GM23338 (cell line): Measurements from ENCODE around the gene EFHC2. TPM values are rescaled to one million over a fixed set of nuclear protein-coding genes. Genes with fewer than 3 reads are reported as not detected.

ENCODE experiments used
- ATAC-seq: fragments of 200-7000 bp; cut with Tn5 transposase; 3 replicates; pipeline ENCODE4 v1.9.1; 2020
- DNase-seq: peaks from one replicate; pipeline ENCODE4 v3.0.0-alpha.2; 2015; ENCODE audit warnings: low spot score
- H2AFZ ChIP-seq: fragments of 200-600 bp; sonication (generic); 2 replicates; pipeline ENCODE4 v1.8.0; 2016; ENCODE audit warnings: antibody characterized with exemption, mild to moderate bottlenecking, moderate library complexity
- H3F3A ChIP-seq: fragments of 200-600 bp; sonication (generic); replicated peaks from 2 replicates; pipeline ENCODE4 v1.8.0; 2017; ENCODE audit warnings: antibody characterized with exemption, mixed run types, low read depth
- H3K27ac ChIP-seq: fragments of 200-600 bp; sonication (generic); 2 replicates; pipeline ENCODE4 v1.6.1; 2016; ENCODE audit warnings: low read depth
- H3K27me3 ChIP-seq: fragments of 200-600 bp; sonication (generic); 2 replicates; pipeline ENCODE4 v1.8.0; 2016; ENCODE audit warnings: mild to moderate bottlenecking, mixed run types, moderate library complexity; ENCODE audit not compliant: insufficient read depth
- H3K36me3 ChIP-seq: fragments of 200-600 bp; sonication (generic); 2 replicates; pipeline ENCODE4 v1.8.0; 2016; ENCODE audit warnings: mild to moderate bottlenecking; ENCODE audit not compliant: insufficient read depth
- H3K4me1 ChIP-seq: fragments of 200-600 bp; sonication (generic); 2 replicates; pipeline ENCODE4 v1.8.0; 2016; ENCODE audit warnings: mild to moderate bottlenecking, moderate library complexity; ENCODE audit not compliant: insufficient read depth
- H3K4me2 ChIP-seq: fragments of 200-600 bp; sonication (generic); 2 replicates; pipeline ENCODE4 v1.7.1; 2017; ENCODE audit warnings: mixed run types
- H3K4me3 ChIP-seq: fragments of 200-600 bp; sonication (generic); 2 replicates; pipeline ENCODE4 v1.6.1; 2016; ENCODE audit warnings: mixed run types
- H3K79me2 ChIP-seq: fragments of 200-600 bp; sonication (generic); replicated peaks from 2 replicates; pipeline ENCODE4 v1.8.0; 2017; ENCODE audit warnings: mild to moderate bottlenecking; ENCODE audit not compliant: insufficient read depth
- H3K9me2 ChIP-seq: fragments of 200-600 bp; sonication (generic); 2 replicates; pipeline ENCODE4 v1.8.0; 2017; ENCODE audit not compliant: insufficient read depth
- H4K20me1 ChIP-seq: fragments of 200-600 bp; sonication (generic); replicated peaks from 2 replicates; pipeline ENCODE4 v1.8.0; 2017; ENCODE audit warnings: mild to moderate bottlenecking; ENCODE audit not compliant: insufficient read depth
- H3K27ac Mint-ChIP-seq: 2 replicates; pipeline ENCODE4 v1.8.0; 2020; ENCODE audit warnings: inconsistent platforms, mild to moderate bottlenecking, moderate library complexity, mixed read lengths
- H3K27me3 Mint-ChIP-seq: 3 replicates; pipeline ENCODE4 v1.8.0; 2022; ENCODE audit warnings: low read depth, mild to moderate bottlenecking, moderate library complexity, mixed read lengths, inconsistent platforms; ENCODE audit not compliant: insufficient read depth, poor library complexity
- H3K36me3 Mint-ChIP-seq: 3 replicates; pipeline ENCODE4 v1.8.0; 2021; ENCODE audit warnings: low read depth, mild to moderate bottlenecking, inconsistent platforms, moderate library complexity, mixed read lengths
- H3K4me1 Mint-ChIP-seq: 3 replicates; pipeline ENCODE4 v1.8.0; 2020; ENCODE audit warnings: mild to moderate bottlenecking, inconsistent platforms, mixed read lengths
- H3K4me3 Mint-ChIP-seq: 3 replicates; pipeline ENCODE4 v1.8.0; 2021; ENCODE audit warnings: moderate library complexity, mild to moderate bottlenecking, inconsistent platforms, mixed read lengths
- H3K9me3 Mint-ChIP-seq: 3 replicates; pipeline ENCODE4 v1.8.0; 2020; ENCODE audit warnings: moderate library complexity, mild to moderate bottlenecking, inconsistent platforms, mixed read lengths
- CREB1 ChIP-seq: fragments of 250-450 bp; sonication (Bioruptor Pico); IDR thresholded peaks from 2 replicates; pipeline ENCODE4 v1.5.0; 2020; ENCODE audit warnings: low read depth, mild to moderate bottlenecking, moderate library complexity
- EZH2 ChIP-seq: fragments of 200-600 bp; sonication (generic); IDR thresholded peaks from one replicate; pipeline ENCODE4 v1.8.0; 2017; ENCODE audit warnings: antibody characterized with exemption, mild to moderate bottlenecking, low read depth; ENCODE audit not compliant: unreplicated experiment
- EZH2phosphoT487 ChIP-seq: fragments of 200-600 bp; sonication (generic); IDR thresholded peaks from one replicate; pipeline ENCODE4 v1.8.1; 2018; ENCODE audit warnings: antibody characterized with exemption; ENCODE audit not compliant: unreplicated experiment
- JUNB ChIP-seq: IDR thresholded peaks from one replicate; pipeline ENCODE4 v1.6.1; 2016; ENCODE audit warnings: antibody characterized with exemption; ENCODE audit not compliant: unreplicated experiment
- NANOG ChIP-seq: IDR thresholded peaks from 2 replicates; pipeline ENCODE4 v1.6.1; 2016; ENCODE audit warnings: antibody characterized with exemption, borderline replicate concordance
- POLR2AphosphoS5 ChIP-seq: IDR thresholded peaks from 2 replicates; pipeline ENCODE4 v1.6.1; 2016; ENCODE audit warnings: antibody characterized with exemption, low read depth
- STAT1 ChIP-seq: IDR thresholded peaks from one replicate; pipeline ENCODE4 v1.6.1; 2016; ENCODE audit warnings: antibody characterized with exemption; ENCODE audit not compliant: unreplicated experiment
- ZNF114 ChIP-seq: fragments of 250-450 bp; sonication (Bioruptor Pico); IDR thresholded peaks from 2 replicates; pipeline ENCODE4 v1.5.0; 2020; ENCODE audit warnings: mild to moderate bottlenecking, moderate library complexity
- ZNF331 ChIP-seq: fragments of 250-450 bp; sonication (Bioruptor Pico); IDR thresholded peaks from 2 replicates; pipeline ENCODE4 v1.5.0; 2020; ENCODE audit warnings: low read depth, mild to moderate bottlenecking, moderate library complexity
- polyA plus RNA-seq: library from polyadenylated mRNA; unstranded; fragments of >200 nt; fragmentation: Nextera tagmentation; extraction: Ambion mirVana; gene quantifications from 2 replicates; pipeline ENCODE4 v1.2.1, GENCODE V29; 2016
- total RNA-seq: library from RNA; depleted of rRNA; stranded (reverse); fragments of >200 nt; shearing (Covaris generic); gene quantifications from 2 replicates; pipeline ENCODE4 v1.2.3, GENCODE V29; 2014
- TF ChIP-seq, protein P1 (sequence below), 2 experiments: fragments of 200-600 bp in 1 of 2; sonication (generic) in 1 of 2; conservative IDR thresholded peaks; 2 replicates each; pipeline versions ENCODE4 v1.5.1 to v1.6.1; 2016 to 2017; ENCODE audit warnings: antibody characterized with exemption in 2 of 2, low read depth in 2 of 2, mild to moderate bottlenecking in 2 of 2, moderate library complexity in 1 of 2
- TF ChIP-seq, protein P2 (sequence below): IDR thresholded peaks from one replicate; pipeline ENCODE4 v1.6.1; 2018; ENCODE audit warnings: antibody characterized with exemption; ENCODE audit not compliant: unreplicated experiment
- TF ChIP-seq, protein P3 (sequence below): IDR thresholded peaks from 2 replicates; pipeline ENCODE4 v1.6.1; 2016; ENCODE audit warnings: antibody characterized with exemption
- TF ChIP-seq, protein P4 (sequence below): fragments of 250-450 bp; sonication (Bioruptor Pico); IDR thresholded peaks from 2 replicates; pipeline ENCODE4 v1.5.0; 2020; ENCODE audit warnings: mild to moderate bottlenecking, moderate library complexity

Gene EFHC2
- total and polyA plus RNA-seq, 2 experiments from 2014 or later: 3.1 to 3.2 TPM

DNA sequence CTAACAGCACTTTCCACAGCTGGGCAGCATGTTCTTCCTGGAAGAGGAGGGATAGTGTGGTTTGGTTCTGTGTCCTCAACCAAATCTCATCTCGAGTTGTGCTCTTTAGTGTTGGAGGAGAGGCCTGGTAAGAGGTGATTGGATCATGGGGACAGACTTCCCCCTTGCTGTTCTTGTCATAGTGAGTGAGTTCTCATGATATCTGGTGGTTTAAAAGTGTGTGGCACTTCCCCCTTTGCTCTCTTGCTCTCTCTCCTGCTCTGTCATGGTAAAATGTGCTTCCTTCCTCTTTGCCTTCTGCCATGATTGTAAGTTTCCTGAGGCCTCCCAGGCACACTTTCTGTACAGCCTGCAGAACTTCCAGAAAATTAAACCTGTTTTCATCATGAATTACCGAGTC lies 236.6 kb downstream of the EFHC2 start:
- ATAC-seq: no peak
- no peaks in the 10 kb centered on the region for H4K20me1 ChIP-seq
- no peak overlapping the region for H3K4me3 ChIP-seq
- TF ChIP-seq ZNF331 (CRISPR knock-in tag) (no peak), POLR2AphosphoS5 (no peak), STAT1 (no peak), NANOG (no peak), EZH2 (no peak), JUNB (no peak), CREB1 (no peak), ZNF114 (CRISPR knock-in tag) (no peak), EZH2phosphoT487 (no peak)
- TF ChIP-seq, protein P1, sequence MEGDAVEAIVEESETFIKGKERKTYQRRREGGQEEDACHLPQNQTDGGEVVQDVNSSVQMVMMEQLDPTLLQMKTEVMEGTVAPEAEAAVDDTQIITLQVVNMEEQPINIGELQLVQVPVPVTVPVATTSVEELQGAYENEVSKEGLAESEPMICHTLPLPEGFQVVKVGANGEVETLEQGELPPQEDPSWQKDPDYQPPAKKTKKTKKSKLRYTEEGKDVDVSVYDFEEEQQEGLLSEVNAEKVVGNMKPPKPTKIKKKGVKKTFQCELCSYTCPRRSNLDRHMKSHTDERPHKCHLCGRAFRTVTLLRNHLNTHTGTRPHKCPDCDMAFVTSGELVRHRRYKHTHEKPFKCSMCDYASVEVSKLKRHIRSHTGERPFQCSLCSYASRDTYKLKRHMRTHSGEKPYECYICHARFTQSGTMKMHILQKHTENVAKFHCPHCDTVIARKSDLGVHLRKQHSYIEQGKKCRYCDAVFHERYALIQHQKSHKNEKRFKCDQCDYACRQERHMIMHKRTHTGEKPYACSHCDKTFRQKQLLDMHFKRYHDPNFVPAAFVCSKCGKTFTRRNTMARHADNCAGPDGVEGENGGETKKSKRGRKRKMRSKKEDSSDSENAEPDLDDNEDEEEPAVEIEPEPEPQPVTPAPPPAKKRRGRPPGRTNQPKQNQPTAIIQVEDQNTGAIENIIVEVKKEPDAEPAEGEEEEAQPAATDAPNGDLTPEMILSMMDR (conservative IDR thresholded peaks at IDR 0.05; ENCODE audit: low read depth in 2 of 2): no peak
- TF ChIP-seq, protein P2, sequence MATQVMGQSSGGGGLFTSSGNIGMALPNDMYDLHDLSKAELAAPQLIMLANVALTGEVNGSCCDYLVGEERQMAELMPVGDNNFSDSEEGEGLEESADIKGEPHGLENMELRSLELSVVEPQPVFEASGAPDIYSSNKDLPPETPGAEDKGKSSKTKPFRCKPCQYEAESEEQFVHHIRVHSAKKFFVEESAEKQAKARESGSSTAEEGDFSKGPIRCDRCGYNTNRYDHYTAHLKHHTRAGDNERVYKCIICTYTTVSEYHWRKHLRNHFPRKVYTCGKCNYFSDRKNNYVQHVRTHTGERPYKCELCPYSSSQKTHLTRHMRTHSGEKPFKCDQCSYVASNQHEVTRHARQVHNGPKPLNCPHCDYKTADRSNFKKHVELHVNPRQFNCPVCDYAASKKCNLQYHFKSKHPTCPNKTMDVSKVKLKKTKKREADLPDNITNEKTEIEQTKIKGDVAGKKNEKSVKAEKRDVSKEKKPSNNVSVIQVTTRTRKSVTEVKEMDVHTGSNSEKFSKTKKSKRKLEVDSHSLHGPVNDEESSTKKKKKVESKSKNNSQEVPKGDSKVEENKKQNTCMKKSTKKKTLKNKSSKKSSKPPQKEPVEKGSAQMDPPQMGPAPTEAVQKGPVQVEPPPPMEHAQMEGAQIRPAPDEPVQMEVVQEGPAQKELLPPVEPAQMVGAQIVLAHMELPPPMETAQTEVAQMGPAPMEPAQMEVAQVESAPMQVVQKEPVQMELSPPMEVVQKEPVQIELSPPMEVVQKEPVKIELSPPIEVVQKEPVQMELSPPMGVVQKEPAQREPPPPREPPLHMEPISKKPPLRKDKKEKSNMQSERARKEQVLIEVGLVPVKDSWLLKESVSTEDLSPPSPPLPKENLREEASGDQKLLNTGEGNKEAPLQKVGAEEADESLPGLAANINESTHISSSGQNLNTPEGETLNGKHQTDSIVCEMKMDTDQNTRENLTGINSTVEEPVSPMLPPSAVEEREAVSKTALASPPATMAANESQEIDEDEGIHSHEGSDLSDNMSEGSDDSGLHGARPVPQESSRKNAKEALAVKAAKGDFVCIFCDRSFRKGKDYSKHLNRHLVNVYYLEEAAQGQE: no peak
- TF ChIP-seq, protein P3, sequence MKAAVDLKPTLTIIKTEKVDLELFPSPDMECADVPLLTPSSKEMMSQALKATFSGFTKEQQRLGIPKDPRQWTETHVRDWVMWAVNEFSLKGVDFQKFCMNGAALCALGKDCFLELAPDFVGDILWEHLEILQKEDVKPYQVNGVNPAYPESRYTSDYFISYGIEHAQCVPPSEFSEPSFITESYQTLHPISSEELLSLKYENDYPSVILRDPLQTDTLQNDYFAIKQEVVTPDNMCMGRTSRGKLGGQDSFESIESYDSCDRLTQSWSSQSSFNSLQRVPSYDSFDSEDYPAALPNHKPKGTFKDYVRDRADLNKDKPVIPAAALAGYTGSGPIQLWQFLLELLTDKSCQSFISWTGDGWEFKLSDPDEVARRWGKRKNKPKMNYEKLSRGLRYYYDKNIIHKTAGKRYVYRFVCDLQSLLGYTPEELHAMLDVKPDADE: no peak
- TF ChIP-seq, protein P4, sequence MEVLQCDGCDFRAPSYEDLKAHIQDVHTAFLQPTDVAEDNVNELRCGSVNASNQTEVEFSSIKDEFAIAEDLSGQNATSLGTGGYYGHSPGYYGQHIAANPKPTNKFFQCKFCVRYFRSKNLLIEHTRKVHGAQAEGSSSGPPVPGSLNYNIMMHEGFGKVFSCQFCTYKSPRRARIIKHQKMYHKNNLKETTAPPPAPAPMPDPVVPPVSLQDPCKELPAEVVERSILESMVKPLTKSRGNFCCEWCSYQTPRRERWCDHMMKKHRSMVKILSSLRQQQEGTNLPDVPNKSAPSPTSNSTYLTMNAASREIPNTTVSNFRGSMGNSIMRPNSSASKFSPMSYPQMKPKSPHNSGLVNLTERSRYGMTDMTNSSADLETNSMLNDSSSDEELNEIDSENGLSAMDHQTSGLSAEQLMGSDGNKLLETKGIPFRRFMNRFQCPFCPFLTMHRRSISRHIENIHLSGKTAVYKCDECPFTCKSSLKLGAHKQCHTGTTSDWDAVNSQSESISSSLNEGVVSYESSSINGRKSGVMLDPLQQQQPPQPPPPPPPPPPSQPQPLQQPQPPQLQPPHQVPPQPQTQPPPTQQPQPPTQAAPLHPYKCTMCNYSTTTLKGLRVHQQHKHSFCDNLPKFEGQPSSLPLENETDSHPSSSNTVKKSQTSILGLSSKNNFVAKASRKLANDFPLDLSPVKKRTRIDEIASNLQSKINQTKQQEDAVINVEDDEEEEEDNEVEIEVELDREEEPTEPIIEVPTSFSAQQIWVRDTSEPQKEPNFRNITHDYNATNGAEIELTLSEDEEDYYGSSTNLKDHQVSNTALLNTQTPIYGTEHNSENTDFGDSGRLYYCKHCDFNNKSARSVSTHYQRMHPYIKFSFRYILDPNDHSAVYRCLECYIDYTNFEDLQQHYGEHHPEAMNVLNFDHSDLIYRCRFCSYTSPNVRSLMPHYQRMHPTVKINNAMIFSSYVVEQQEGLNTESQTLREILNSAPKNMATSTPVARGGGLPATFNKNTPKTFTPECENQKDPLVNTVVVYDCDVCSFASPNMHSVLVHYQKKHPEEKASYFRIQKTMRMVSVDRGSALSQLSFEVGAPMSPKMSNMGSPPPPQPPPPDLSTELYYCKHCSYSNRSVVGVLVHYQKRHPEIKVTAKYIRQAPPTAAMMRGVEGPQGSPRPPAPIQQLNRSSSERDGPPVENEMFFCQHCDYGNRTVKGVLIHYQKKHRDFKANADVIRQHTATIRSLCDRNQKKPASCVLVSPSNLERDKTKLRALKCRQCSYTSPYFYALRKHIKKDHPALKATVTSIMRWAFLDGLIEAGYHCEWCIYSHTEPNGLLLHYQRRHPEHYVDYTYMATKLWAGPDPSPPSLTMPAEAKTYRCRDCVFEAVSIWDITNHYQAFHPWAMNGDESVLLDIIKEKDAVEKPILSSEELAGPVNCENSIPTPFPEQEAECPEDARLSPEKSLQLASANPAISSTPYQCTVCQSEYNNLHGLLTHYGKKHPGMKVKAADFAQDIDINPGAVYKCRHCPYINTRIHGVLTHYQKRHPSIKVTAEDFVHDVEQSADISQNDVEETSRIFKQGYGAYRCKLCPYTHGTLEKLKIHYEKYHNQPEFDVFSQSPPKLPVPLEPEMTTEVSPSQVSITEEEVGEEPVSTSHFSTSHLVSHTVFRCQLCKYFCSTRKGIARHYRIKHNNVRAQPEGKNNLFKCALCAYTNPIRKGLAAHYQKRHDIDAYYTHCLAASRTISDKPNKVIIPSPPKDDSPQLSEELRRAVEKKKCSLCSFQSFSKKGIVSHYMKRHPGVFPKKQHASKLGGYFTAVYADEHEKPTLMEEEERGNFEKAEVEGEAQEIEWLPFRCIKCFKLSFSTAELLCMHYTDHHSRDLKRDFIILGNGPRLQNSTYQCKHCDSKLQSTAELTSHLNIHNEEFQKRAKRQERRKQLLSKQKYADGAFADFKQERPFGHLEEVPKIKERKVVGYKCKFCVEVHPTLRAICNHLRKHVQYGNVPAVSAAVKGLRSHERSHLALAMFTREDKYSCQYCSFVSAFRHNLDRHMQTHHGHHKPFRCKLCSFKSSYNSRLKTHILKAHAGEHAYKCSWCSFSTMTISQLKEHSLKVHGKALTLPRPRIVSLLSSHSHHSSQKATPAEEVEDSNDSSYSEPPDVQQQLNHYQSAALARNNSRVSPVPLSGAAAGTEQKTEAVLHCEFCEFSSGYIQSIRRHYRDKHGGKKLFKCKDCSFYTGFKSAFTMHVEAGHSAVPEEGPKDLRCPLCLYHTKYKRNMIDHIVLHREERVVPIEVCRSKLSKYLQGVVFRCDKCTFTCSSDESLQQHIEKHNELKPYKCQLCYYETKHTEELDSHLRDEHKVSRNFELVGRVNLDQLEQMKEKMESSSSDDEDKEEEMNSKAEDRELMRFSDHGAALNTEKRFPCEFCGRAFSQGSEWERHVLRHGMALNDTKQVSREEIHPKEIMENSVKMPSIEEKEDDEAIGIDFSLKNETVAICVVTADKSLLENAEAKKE (CRISPR knock-in tag): no peak
- no peaks in the 10 kb centered on the region for H3K9me2 ChIP-seq
- H3K4me1 ChIP-seq: no peaks in the 10 kb centered on the region
- 0 out of 3 replicates have a peak, but pooled peaks cover 3% of the 10 kb centered on the region for H3K4me1 Mint-ChIP-seq
- no peaks in the 10 kb centered on the region for H3K27me3 ChIP-seq
- no peaks in the 10 kb centered on the region for H3K36me3 ChIP-seq
- H3F3A ChIP-seq: no peaks in the 10 kb centered on the region
- H3K36me3 Mint-ChIP-seq: peaks cover 14% of the 10 kb centered on the region; the same call in 2 of the 3 replicates
- H2AFZ ChIP-seq: no peak overlapping the region
- no peak overlapping the region for H3K27ac Mint-ChIP-seq
- H3K4me2 ChIP-seq: no peak overlapping the region
- peaks cover 17% of the 10 kb centered on the region; the same call in 2 of the 3 replicates for H3K9me3 Mint-ChIP-seq
- H3K27me3 Mint-ChIP-seq: no peaks in the 10 kb centered on the region
- H3K27ac ChIP-seq: no peak overlapping the region
- no peak for DNase-seq
- no peaks in the 10 kb centered on the region for H3K79me2 ChIP-seq
- no peak overlapping the region for H3K4me3 Mint-ChIP-seq
